Activated CD8-positive, alpha-beta memory T cell treated with anti-CD3 and anti-CD28 coated beads, Interleukin-2, amount 50 U/mL, for 4 hours (primary cell): Measurements from ENCODE around the gene PCP4.

ENCODE experiments used
- DNase-seq: peaks from one replicate; pipeline ENCODE4 v3.0.0-alpha.2; 2020

The PCP4 gene

GRCh38 chr21:39867198-39867650 is at the start of gene PCP4:
TSS of gene PCP4 (plus strand) at chr21:39867438. CDS start at chr21:39867502, 64 bp downstream.
- no peak for DNase-seq

GRCh38 chr21:39818557-39818956 is 48.7 kb upstream of the PCP4 start:
- DNase-seq: no peak

- DNase-seq: no peak
Measured at GRCh38 chr21:39822042-39822441, 45.2 kb upstream of the PCP4 start.

GRCh38 chr21:39825250-39825649 is 42.0 kb upstream of the PCP4 start:
- DNase-seq: no peak

- DNase-seq: no peak
Measured at GRCh38 chr21:39834543-39834942, 32.7 kb upstream of the PCP4 start.

GRCh38 chr21:39837861-39838359 is 29.3 kb upstream of the PCP4 start:
- DNase-seq: no peak

- no peak for DNase-seq
Measured at GRCh38 chr21:39840373-39841097, 26.7 kb upstream of the PCP4 start.

GRCh38 chr21:39842741-39843459 is 24.3 kb upstream of the PCP4 start:
- DNase-seq: no peak

GRCh38 chr21:39843483-39843882 is 23.8 kb upstream of the PCP4 start:
- no peak for DNase-seq

- no peak for DNase-seq
Measured at GRCh38 chr21:39843916-39844315, 23.3 kb upstream of the PCP4 start.

- no peak for DNase-seq
Measured at GRCh38 chr21:39845571-39846130, 21.6 kb upstream of the PCP4 start.

GRCh38 chr21:39847877-39848276 is 19.4 kb upstream of the PCP4 start:
- DNase-seq: no peak

- no peak for DNase-seq
Measured at GRCh38 chr21:39849014-39849655, 18.1 kb upstream of the PCP4 start.

GRCh38 chr21:39850333-39850732 is 16.9 kb upstream of the PCP4 start:
- DNase-seq: no peak

- DNase-seq: no peak
Measured at GRCh38 chr21:39851002-39851618, 16.1 kb upstream of the PCP4 start.

GRCh38 chr21:39852021-39852721 is 15.1 kb upstream of the PCP4 start:
- DNase-seq: no peak

GRCh38 chr21:39852726-39853500 is 14.3 kb upstream of the PCP4 start:
- no peak for DNase-seq

- no peak for DNase-seq
Measured at GRCh38 chr21:39854572-39854971, 12.7 kb upstream of the PCP4 start.

- DNase-seq: no peak
Measured at GRCh38 chr21:39855595-39855994, 11.6 kb upstream of the PCP4 start.

GRCh38 chr21:39860600-39860999 is 6.6 kb upstream of the PCP4 start:
- no peak for DNase-seq

GRCh38 chr21:39863111-39863510 is 4.1 kb upstream of the PCP4 start:
- no peak for DNase-seq
